ENCODE data around the gene SETD6. TPM values are rescaled to one million over a fixed set of nuclear protein-coding genes. Genes with fewer than 3 reads are reported as not detected.
A peak's percentile ranks its signal among the peaks of the same experiment; 100 is the strongest.

Gene SETD6
- total RNA-seq, 1 donor from 2014 or later = 32.6 TPM

GRCh38 chr16:58503166-58503862 lies 12.0 kb upstream of the SETD6 start:
- no peaks in the 10 kb centered on the region for H3K36me3 Mint-ChIP-seq
- DNase-seq (ENCODE audit: extremely low spot score, unreplicated experiment) = no peak
- no peak for TF ChIP-seq CTCF (conservative IDR thresholded peaks at IDR 0.05)
- no peaks in the 10 kb centered on the region for H3K9me3 Mint-ChIP-seq
- no peaks in the 10 kb centered on the region for H3K27me3 Mint-ChIP-seq
- H3K4me1 Mint-ChIP-seq (ENCODE audit: unreplicated experiment) = peaks cover 4% of the 10 kb centered on the region
- H3K4me3 Mint-ChIP-seq = no peak overlapping the region
- no peak overlapping the region for H3K27ac Mint-ChIP-seq

GRCh38 chr16:58503863-58504688 lies 11.2 kb upstream of the SETD6 start:
- no peak for DNase-seq (ENCODE audit: extremely low spot score, unreplicated experiment)
- no peak overlapping the region for H3K27ac Mint-ChIP-seq
- no peak for TF ChIP-seq CTCF (conservative IDR thresholded peaks at IDR 0.05)
- H3K27me3 Mint-ChIP-seq = no peaks in the 10 kb centered on the region
- H3K36me3 Mint-ChIP-seq = no peaks in the 10 kb centered on the region
- H3K4me1 Mint-ChIP-seq (ENCODE audit: unreplicated experiment) = peaks cover 4% of the 10 kb centered on the region
- H3K9me3 Mint-ChIP-seq = no peaks in the 10 kb centered on the region
- no peak overlapping the region for H3K4me3 Mint-ChIP-seq

- peaks cover under 1% of the 10 kb centered on the region for H3K4me1 Mint-ChIP-seq (ENCODE audit: unreplicated experiment)
- no peak overlapping the region for H3K4me3 Mint-ChIP-seq
- H3K27ac Mint-ChIP-seq = peak overlapping the region; percentile 50
These were observed 8.8 kb upstream of the SETD6 start for GRCh38 chr16:58506241-58507194.

GRCh38 chr16:58507195-58507962 lies 7.9 kb upstream of the SETD6 start:
- Mint-ChIP-seq H3K4me3 (no peak overlapping the region), H3K27ac (peak overlapping the region; percentile 50), H3K36me3 (no peaks in the 10 kb centered on the region), H3K4me1 (ENCODE audit: unreplicated experiment) (no peaks in the 10 kb centered on the region), H3K9me3 (no peaks in the 10 kb centered on the region), H3K27me3 (no peaks in the 10 kb centered on the region)
- DNase-seq (ENCODE audit: extremely low spot score, unreplicated experiment) = no peak
- TF ChIP-seq CTCF (conservative IDR thresholded peaks at IDR 0.05) = no peak

More at GRCh38 chr16:58506241-58507194, 8.8 kb upstream of the SETD6 start:
- H3K9me3 Mint-ChIP-seq = no peaks in the 10 kb centered on the region
- DNase-seq (ENCODE audit: extremely low spot score, unreplicated experiment) = peak; percentile 53
- H3K36me3 Mint-ChIP-seq = no peaks in the 10 kb centered on the region
- TF ChIP-seq CTCF (conservative IDR thresholded peaks at IDR 0.05) = no peak
- H3K27me3 Mint-ChIP-seq = no peaks in the 10 kb centered on the region
